ENCODE measurements around the gene ZAP70. TPM values are rescaled to one million over a fixed set of nuclear protein-coding genes. Genes with fewer than 3 reads are reported as not detected.

Gene ZAP70
- total and polyA plus RNA-seq, 2 of the 13 experiments (the other 11 are each of a cell fraction or from before 2014, with no cell fraction given) = 0.51 to 4.0 TPM

- peak; percentile 56 for TF ChIP-seq YY1 (IDR thresholded peaks at IDR 0.05; ENCODE audit: insufficient read depth, insufficient replicate concordance, low read depth, low read length)
- TF ChIP-seq ZNF547 (CRISPR knock-in tag; IDR thresholded peaks at IDR 0.05) = no peak
- no peak; the same call in 1 of the 2 replicates for TF ChIP-seq NR2C2 (CRISPR knock-in tag; IDR thresholded peaks at IDR 0.05; ENCODE audit: borderline replicate concordance)
- TF ChIP-seq LBX2 (CRISPR knock-in tag; IDR thresholded peaks at IDR 0.05; ENCODE audit: borderline replicate concordance) = no peak
- peak; percentile 36; the same call in 1 of the 2 replicates for TF ChIP-seq ZNF501 (CRISPR knock-in tag; IDR thresholded peaks at IDR 0.05)
- TF ChIP-seq NKX3-1 (CRISPR knock-in tag; IDR thresholded peaks at IDR 0.05) = peak; percentile 43; the same call in 1 of the 2 replicates
- no peak for TF ChIP-seq ZNF44 (CRISPR knock-in tag; IDR thresholded peaks at IDR 0.05)
- no peak for TF ChIP-seq ATF5 (CRISPR knock-in tag; IDR thresholded peaks at IDR 0.05; ENCODE audit: low read depth)
- TF ChIP-seq ZNF768 (CRISPR knock-in tag; IDR thresholded peaks at IDR 0.05) = peak; percentile 64; the same call in 1 of the 2 replicates
- TF ChIP-seq ZBTB7A (CRISPR knock-in tag; IDR thresholded peaks at IDR 0.05) = no peak
- peak; percentile 46 for TF ChIP-seq SPEN (CRISPR knock-in tag; IDR thresholded peaks at IDR 0.05; ENCODE audit: low read depth)
- no peak for TF ChIP-seq CENPX (CRISPR knock-in tag; IDR thresholded peaks at IDR 0.05)
- TF ChIP-seq ZNF205 (CRISPR knock-in tag; IDR thresholded peaks at IDR 0.05) = no peak; the same call in 1 of the 2 replicates
- TF ChIP-seq ZSCAN31 (CRISPR knock-in tag; IDR thresholded peaks at IDR 0.05; ENCODE audit: low read depth) = no peak; the same call in 1 of the 2 replicates
- no peak for TF ChIP-seq PRPF4 (IDR thresholded peaks at IDR 0.05; ENCODE audit: low read depth, low read length, poor library complexity, severe bottlenecking)
- no peak for TF ChIP-seq ZNF207 (IDR thresholded peaks at IDR 0.05; ENCODE audit: borderline replicate concordance)
- no peak for TF ChIP-seq TCF12 (IDR thresholded peaks at IDR 0.05)
- TF ChIP-seq TCF12 (CRISPR knock-in tag; IDR thresholded peaks at IDR 0.05) = peak; percentile 39; the same call in 1 of the 2 replicates
- peak; percentile 57 for TF ChIP-seq ZNF143 (CRISPR knock-in tag; IDR thresholded peaks at IDR 0.05)
- TF ChIP-seq CHD2 (IDR thresholded peaks at IDR 0.05; ENCODE audit: low read depth, low read length) = peak; percentile 53; the same call in 1 of the 2 replicates
- peak; percentile 77 for TF ChIP-seq ZNF800 (CRISPR knock-in tag; IDR thresholded peaks at IDR 0.05)
- TF ChIP-seq TRIM22 (IDR thresholded peaks at IDR 0.05) = no peak
- TF ChIP-seq MIXL1 (CRISPR knock-in tag; IDR thresholded peaks at IDR 0.05) = no peak
- TF ChIP-seq ZHX1 (CRISPR knock-in tag; IDR thresholded peaks at IDR 0.05; ENCODE audit: low read depth) = 0 out of 2 replicates have a peak, but pooled peaks have one; percentile 61
Measured at GRCh38 chr2:97663962-97664635, 49.3 kb upstream of the ZAP70 start, which contains the start of gene ACTR1B (continued).
